ENCODE data around the gene HDAC1.
"Not testable (repeated sequence)": the region's sequence is repeated elsewhere in the genome, so short reads cannot be mapped to it uniquely, and the experiment has no call there.

The HDAC1 gene

GRCh38 chr1:32350785-32351398 lies 59.0 kb downstream of the HDAC1 start:
- DNase-seq: peak; percentile 71

DNA sequence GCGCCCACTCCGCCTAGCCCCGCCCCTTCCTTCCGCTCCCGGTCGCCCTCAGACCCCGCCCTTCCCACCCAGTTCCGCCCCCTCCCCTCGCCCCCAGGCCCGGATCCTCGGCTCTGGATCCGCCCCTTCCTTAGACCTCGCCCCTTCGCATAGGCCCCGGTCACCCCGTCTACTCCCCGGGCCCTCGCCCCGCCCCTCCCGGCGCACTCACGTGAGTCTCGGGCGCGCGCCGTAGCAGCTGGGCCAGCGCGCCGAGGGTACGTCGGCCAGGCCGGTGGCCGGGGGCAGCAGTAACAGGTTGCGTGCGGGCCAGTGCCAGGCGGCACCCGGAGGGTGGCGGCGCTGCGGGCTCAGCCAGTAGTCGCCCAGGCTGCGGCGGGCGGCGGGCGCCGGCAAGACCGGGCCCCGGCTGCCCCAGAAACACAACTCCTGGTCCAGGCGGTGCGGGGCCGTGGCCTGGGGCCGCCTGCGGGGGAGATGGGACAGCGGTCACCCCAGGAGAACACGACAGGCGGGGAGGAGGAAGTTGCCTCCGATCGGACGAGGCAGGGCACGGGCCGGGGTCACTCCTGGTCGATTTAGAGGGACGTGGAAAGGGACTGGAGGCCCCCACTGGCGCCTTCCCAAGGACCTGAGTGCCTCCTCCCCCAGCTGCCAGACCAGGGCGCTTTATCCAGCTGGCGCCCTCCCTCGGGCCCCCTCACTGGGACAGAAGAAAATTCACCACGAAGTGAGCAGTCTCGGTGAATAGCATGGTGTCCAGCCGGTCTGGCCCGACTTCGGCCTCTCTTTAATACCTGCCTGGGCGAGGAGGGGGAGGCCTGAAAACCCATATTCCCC lies 59.7 kb downstream of the HDAC1 start:
- DNase-seq: peak; percentile 93

- DNase-seq: no peak
Observed at GRCh38 chr1:32352239-32352745, 60.4 kb downstream of the HDAC1 start.

DNA sequence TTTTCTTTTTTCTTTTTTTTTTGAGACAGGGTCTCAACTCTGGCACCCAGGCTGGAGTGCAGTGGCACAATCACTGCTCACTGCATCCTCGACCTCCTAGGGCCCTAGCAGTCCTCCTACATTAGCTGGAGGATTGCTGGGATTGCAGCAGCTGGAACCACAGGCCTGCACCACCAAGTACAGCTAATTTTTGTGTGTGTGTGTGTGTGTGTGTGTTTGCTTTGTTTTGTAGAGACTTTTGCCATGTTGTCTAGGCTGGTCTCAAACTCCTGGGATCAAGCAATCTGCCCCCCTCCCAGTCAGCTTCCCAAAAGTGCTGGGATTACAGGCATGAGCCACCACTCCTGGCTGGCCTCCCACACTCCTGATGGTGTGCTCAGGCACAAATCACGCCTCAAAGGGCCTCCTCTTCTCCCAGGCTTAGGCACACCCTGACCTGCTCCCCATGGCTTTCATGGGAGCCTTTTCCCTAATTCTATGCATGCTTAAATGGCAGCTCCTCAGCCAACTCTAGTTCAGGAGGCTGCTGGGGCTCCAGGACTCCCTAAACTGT lies 61.0 kb downstream of the HDAC1 start:
- DNase-seq: no peak

- no peak for DNase-seq
Observed at GRCh38 chr1:32353431-32353830, 61.5 kb downstream of the HDAC1 start.

- no peak for DNase-seq
Observed at GRCh38 chr1:32353886-32354570, 62.1 kb downstream of the HDAC1 start.

DNA sequence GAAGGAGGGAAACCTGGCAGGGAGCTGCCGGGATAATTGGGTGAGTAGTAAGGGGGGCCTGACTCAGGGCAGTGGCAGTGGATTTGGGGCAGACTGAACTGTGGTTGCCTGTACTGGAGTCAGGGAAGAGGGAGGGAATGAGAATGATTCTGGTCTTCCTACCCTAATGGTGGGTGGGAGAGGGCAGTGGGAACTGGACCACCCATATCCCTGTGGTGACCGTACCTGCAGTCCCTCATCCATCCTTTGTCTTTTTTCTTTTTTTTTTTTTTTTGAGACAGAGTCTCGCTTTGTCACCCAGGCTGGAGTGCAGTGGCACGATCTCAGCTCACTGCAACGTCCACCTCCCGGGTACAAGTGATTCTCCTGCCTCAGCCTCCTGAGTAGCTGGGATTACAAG lies 63.9 kb downstream of the HDAC1 start:
- DNase-seq: not testable (repeated sequence)

- no peak for DNase-seq
Observed at GRCh38 chr1:32356478-32356877, 64.6 kb downstream of the HDAC1 start.

DNA sequence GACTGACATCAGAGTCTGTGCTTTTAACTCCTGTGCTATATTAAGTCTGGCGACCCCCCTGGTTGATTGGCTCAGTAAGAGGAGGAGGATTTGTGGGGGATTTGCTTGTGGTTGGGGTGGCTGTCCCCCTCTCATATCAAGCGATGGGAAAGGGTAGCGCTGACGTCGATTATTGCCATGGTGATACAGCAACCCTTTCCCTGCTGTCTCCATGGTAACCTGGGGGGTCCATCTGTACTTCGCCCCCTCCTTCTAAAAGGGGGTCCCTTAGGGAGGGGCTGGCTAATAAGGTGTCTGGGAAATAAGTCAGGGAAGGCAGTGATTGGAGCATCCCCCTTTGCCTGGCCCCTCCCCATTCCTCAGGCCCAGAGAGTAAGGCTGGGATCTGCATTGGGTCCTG lies 65.7 kb downstream of the HDAC1 start:
- DNase-seq: no peak

GRCh38 chr1:32358435-32358834 lies 66.6 kb downstream of the HDAC1 start:
- DNase-seq: no peak

GRCh38 chr1:32361308-32361673 lies 69.4 kb downstream of the HDAC1 start:
- DNase-seq: no peak

DNA sequence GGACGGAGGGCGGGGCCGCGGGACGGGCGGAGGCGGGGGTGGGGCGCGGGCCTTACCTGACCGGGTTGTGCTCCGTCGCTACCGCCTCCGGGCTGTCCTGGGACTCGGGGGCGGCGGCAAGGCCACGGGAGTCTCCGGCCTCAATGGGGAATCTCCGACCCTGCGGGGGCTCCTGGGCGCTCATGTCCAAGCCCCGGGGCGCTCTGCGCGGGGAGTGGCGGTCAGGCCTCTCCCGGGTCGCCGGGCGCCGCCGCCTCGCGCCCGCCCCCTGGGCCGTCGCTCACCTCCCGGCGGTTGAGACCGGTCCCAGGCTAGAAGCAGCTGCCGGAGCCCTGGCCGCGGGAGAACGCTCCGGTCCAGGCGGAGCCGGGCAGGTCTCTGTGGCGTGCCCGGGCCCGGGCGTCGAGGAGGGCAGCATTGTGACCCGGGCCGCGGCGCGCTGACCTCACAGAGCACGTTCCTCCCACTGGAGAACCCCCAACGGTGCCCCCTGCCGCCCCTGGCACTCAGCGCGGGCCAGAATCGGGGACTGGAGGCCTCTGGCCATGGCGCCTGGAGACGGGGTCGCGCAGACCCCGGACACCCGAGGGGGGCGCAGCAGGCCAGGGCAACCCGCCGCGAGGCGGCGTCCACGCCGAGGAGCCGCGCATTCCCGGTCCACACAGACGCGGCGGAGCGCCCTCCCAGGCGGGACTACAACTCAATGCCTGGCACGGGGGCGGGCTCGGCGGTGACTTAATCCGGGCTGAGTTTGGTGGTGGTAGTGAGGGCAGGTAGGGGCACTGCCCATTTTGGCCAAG lies 70.0 kb downstream of the HDAC1 start:
- DNase-seq: no peak

GRCh38 chr1:32362474-32363313 lies 70.8 kb downstream of the HDAC1 start, which contains the start of the genes FAM229A and TSSK3:
TSS of gene FAM229A (minus strand) at chr1:32362485. CDS start at chr1:32362091, 394 bp downstream.
TSS of gene TSSK3 (plus strand) at chr1:32362539. CDS start at chr1:32362702, 163 bp downstream.
- no peak for DNase-seq

DNA sequence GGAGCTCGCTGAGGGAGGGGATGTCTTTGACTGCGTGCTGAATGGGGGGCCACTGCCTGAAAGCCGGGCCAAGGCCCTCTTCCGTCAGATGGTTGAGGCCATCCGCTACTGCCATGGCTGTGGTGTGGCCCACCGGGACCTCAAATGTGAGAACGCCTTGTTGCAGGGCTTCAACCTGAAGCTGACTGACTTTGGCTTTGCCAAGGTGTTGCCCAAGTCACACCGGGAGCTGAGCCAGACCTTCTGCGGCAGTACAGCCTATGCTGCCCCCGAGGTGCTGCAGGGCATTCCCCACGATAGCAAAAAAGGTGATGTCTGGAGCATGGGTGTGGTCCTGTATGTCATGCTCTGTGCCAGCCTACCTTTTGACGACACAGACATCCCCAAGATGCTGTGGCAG lies 71.8 kb downstream of the HDAC1 start:
- DNase-seq: no peak

GRCh38 chr1:32364836-32365235 lies 73.0 kb downstream of the HDAC1 start:
- no peak for DNase-seq

GRCh38 chr1:32365445-32365844 lies 73.6 kb downstream of the HDAC1 start:
- no peak for DNase-seq

GRCh38 chr1:32367912-32368635 lies 76.2 kb downstream of the HDAC1 start:
- no peak for DNase-seq

GRCh38 chr1:32372149-32372756 lies 80.4 kb downstream of the HDAC1 start:
- DNase-seq: peak; percentile 62

DNA sequence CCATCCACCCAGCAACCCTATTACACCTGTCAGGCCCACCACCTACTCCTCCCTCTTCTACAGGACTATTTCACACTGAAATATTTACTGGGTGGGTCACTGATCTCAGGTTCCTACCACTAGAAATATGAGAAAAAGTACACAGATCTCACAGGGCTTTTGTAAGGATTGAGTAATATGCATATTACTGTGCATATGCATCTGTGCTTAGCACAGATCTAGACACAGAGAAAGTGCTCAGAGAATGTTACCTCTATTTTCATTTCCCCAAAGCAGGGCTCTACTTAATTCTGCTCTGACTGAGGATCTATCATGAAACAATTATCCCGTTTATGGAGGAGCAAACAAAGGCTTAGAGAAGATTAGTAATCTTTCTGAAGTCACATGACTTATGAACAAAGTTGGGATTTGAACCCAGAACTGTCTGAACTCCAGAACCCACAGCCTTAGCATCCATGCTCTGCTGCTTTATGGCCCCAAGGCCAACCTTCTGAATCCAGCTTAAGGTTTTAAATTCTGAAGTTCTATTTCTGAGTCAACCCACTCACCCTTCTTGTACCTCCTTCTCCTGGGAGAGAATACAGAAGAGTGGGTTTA lies 82.2 kb downstream of the HDAC1 start:
- DNase-seq: no peak

DNA sequence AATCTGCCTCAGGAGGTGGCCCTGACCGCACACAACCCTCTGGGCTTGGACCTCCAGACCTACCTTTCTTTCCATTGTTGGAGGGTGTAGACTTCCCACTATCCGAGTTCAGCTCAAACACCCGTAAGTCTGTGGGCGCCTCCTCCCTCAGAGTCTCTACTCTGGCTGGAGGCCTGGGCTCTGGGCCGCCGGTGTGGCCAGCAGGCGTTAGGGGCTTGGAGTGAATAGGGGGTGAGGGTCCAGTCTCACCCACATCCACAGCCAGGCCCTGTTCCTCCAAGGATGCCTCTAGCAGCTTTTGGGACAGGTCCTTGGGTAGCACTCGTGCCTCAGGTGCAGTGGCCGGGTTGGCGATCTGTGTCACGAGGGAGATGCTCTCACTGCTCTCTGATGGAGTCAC lies 84.3 kb downstream of the HDAC1 start:
- no peak for DNase-seq

All from activated CD4-positive, alpha-beta T cell treated with anti-CD3 and anti-CD28 coated beads, Interleukin-2, amount 50 U/mL, for 16 hours (primary cell).